H1 (cell line): Measurements from ENCODE around the gene KLHL7. TPM values are rescaled to one million over a fixed set of nuclear protein-coding genes. Genes with fewer than 3 reads are reported as not detected.

Source experiments
- CTCF ChIA-PET: fragments of 300-600 bp; sonication (Branson Sonifier 250); formaldehyde crosslinking; loops from one replicate; lab custom pipeline; 2021; ENCODE audit not compliant: partially characterized antibody; lab: Charles Lee
- POLR2A ChIA-PET: fragments of 300-600 bp; sonication (Branson Sonifier 250); formaldehyde crosslinking; loops from one replicate; lab custom pipeline; 2021; ENCODE audit warnings: inconsistent platforms; ENCODE audit not compliant: partially characterized antibody; lab: Charles Lee
- DNase-seq, 2 experiments: peaks; one replicate each; pipeline versions ENCODE4 v3.0.0 to v3.0.0-alpha.2; 2010 to 2022; ENCODE audit warnings: low spot score in 2 of 2, low read depth in 1 of 2, mixed read lengths in 1 of 2
- FAIRE-seq: peaks from 2 replicates; lab custom pipeline; 2011; peaks lifted over from hg19 to GRCh38; lab: Jason Lieb, UNC
- H2AFZ ChIP-seq: 2 replicates; pipeline ENCODE4 v1.8.1; 2012; ENCODE audit warnings: low read length, inconsistent platforms
- H2AK5ac ChIP-seq: 2 replicates; pipeline ENCODE4 v1.6.1; 2013; ENCODE audit warnings: low read depth, low read length
- H2BK120ac ChIP-seq: replicated peaks from 2 replicates; pipeline ENCODE3; 2013; ENCODE audit warnings: low read depth, low read length, inconsistent platforms
- H2BK12ac ChIP-seq: 2 replicates; pipeline ENCODE4 v1.6.1; 2013; ENCODE audit warnings: low read depth, low read length
- H2BK15ac ChIP-seq: 2 replicates; pipeline ENCODE4 v1.6.1; 2013; ENCODE audit warnings: low read length
- H2BK20ac ChIP-seq: 2 replicates; pipeline ENCODE4 v1.6.1; 2013; ENCODE audit warnings: low read length
- H2BK5ac ChIP-seq: 2 replicates; pipeline ENCODE4 v1.6.1; 2013; ENCODE audit warnings: low read depth, low read length
- H3K14ac ChIP-seq: 2 replicates; pipeline ENCODE4 v1.6.1; 2013; ENCODE audit warnings: inconsistent platforms; ENCODE audit not compliant: insufficient read length
- H3K18ac ChIP-seq: 2 replicates; pipeline ENCODE4 v1.6.1; 2013; ENCODE audit warnings: low read length; ENCODE audit errors: extremely low read depth
- H3K23ac ChIP-seq: 2 replicates; pipeline ENCODE4 v1.6.1; 2013; ENCODE audit warnings: inconsistent platforms; ENCODE audit not compliant: insufficient read length
- H3K23me2 ChIP-seq: 2 replicates; pipeline ENCODE4 v1.6.1; 2013; ENCODE audit warnings: low read depth, low read length
- H3K27ac ChIP-seq: 2 replicates; pipeline ENCODE4 v1.6.1; 2011; ENCODE audit warnings: low read depth, low read length, inconsistent platforms
- H3K27me3 ChIP-seq, 4 experiments: replicated peaks in 1 of 4; 1 replicate in 1 of 4; 2 replicates in 3 of 4; pipeline versions ENCODE4 v1.6.1 to v1.8.1; 2011 to 2013; ENCODE audit warnings: low read length in 3 of 4, mild to moderate bottlenecking in 3 of 4, inconsistent platforms in 2 of 4, mixed read lengths in 2 of 4, moderate library complexity in 1 of 4; ENCODE audit not compliant: control insufficient read depth in 3 of 4, insufficient read depth in 3 of 4; ENCODE audit errors: extremely low read depth in 1 of 4
- H3K36me3 ChIP-seq, 4 experiments: 2 replicates each; pipeline versions ENCODE4 v1.6.1 to v1.8.1; 2011 to 2013; ENCODE audit warnings: mild to moderate bottlenecking in 4 of 4, low read length in 3 of 4, moderate library complexity in 2 of 4, control low read depth in 1 of 4, inconsistent platforms in 1 of 4; ENCODE audit not compliant: insufficient read depth in 4 of 4, control insufficient read depth in 2 of 4
- H3K4ac ChIP-seq: replicated peaks from 2 replicates; pipeline ENCODE3; 2013; ENCODE audit warnings: low read length, low read depth, mixed read lengths, inconsistent platforms; ENCODE audit not compliant: insufficient read length
- H3K4me1 ChIP-seq, 4 experiments: replicated peaks in 1 of 4; 1 replicate in 1 of 4; 2 replicates in 3 of 4; pipeline versions ENCODE4 v1.6.1 to v1.8.1; 2011 to 2013; ENCODE audit warnings: low read length in 3 of 4, inconsistent platforms in 2 of 4, mixed read lengths in 1 of 4; ENCODE audit not compliant: insufficient read depth in 4 of 4, control insufficient read depth in 3 of 4
- H3K4me2 ChIP-seq, 2 experiments: 2 replicates each; pipeline versions ENCODE4 v1.6.1 to v1.8.1; 2011 to 2013; ENCODE audit warnings: low read depth in 2 of 2, low read length in 2 of 2, control low read depth in 1 of 2, inconsistent platforms in 1 of 2, mild to moderate bottlenecking in 1 of 2; ENCODE audit not compliant: insufficient read depth in 1 of 2
- H3K4me3 ChIP-seq, 4 experiments: fragments of 200-600, 300-600 bp in 1 of 4; sonication (generic), shearing (Covaris generic), sonication (Bioruptor Twin) in 1 of 4; 2 replicates each; pipeline versions ENCODE4 v1.5.1 to v1.8.1; 2011 to 2016; ENCODE audit warnings: low read length in 4 of 4, low read depth in 3 of 4, control low read depth in 2 of 4, inconsistent platforms in 2 of 4, mild to moderate bottlenecking in 2 of 4, mixed read lengths in 1 of 4, moderate library complexity in 1 of 4; ENCODE audit not compliant: insufficient read depth in 2 of 4; ENCODE audit errors: extremely low read depth in 1 of 4
- H3K56ac ChIP-seq: replicated peaks from 2 replicates; pipeline ENCODE3; 2013; ENCODE audit warnings: low read depth, mild to moderate bottlenecking, mixed read lengths, low read length, inconsistent platforms; ENCODE audit not compliant: insufficient read length
- H3K79me1 ChIP-seq: 2 replicates; pipeline ENCODE4 v1.6.1; 2013; ENCODE audit warnings: low read depth, low read length, control low read depth
- H3K79me2 ChIP-seq, 2 experiments: 2 replicates each; pipeline versions ENCODE4 v1.6.1 to v1.8.1; 2012 to 2013; ENCODE audit warnings: low read length in 2 of 2, mild to moderate bottlenecking in 2 of 2, inconsistent platforms in 1 of 2; ENCODE audit not compliant: insufficient read depth in 2 of 2, control insufficient read depth in 1 of 2
- H3K9ac ChIP-seq, 4 experiments: replicated peaks in 1 of 4; 1 replicate in 1 of 4; 2 replicates in 3 of 4; pipeline versions ENCODE4 v1.6.1 to v1.8.1; 2011 to 2013; ENCODE audit warnings: low read depth in 3 of 4, low read length in 3 of 4, control low read depth in 2 of 4, mild to moderate bottlenecking in 2 of 4, moderate library complexity in 2 of 4, inconsistent platforms in 1 of 4; ENCODE audit errors: extremely low read depth in 1 of 4
- H3K9me3 ChIP-seq, 2 experiments: 2 replicates each; pipeline versions ENCODE4 v1.6.1 to v1.8.1; 2012 to 2013; ENCODE audit warnings: mild to moderate bottlenecking in 2 of 2, moderate library complexity in 2 of 2, control low read depth in 1 of 2, inconsistent platforms in 1 of 2, low read depth in 1 of 2, low read length in 1 of 2, mixed read lengths in 1 of 2; ENCODE audit not compliant: insufficient read depth in 2 of 2
- H4K20me1 ChIP-seq, 2 experiments: replicated peaks in 1 of 2; 2 replicates each; pipeline versions ENCODE3 to v1.8.1; 2011 to 2013; ENCODE audit warnings: inconsistent platforms in 2 of 2, low read length in 2 of 2, mild to moderate bottlenecking in 1 of 2; ENCODE audit not compliant: insufficient read depth in 2 of 2, control insufficient read depth in 1 of 2
- H4K5ac ChIP-seq: 2 replicates; pipeline ENCODE4 v1.6.1; 2013; ENCODE audit warnings: low read length, low read depth, mixed read lengths, inconsistent platforms; ENCODE audit not compliant: insufficient read length
- H4K8ac ChIP-seq: 2 replicates; pipeline ENCODE4 v1.8.0; 2013; ENCODE audit warnings: mild to moderate bottlenecking, moderate library complexity, low read length, inconsistent platforms; ENCODE audit not compliant: insufficient read depth; ENCODE audit errors: extremely low read depth
- H4K91ac ChIP-seq: replicated peaks from 2 replicates; pipeline ENCODE3; 2013; ENCODE audit warnings: low read length, mixed read lengths, inconsistent platforms; ENCODE audit not compliant: insufficient read length
- CTBP2 ChIP-seq: IDR thresholded peaks from 2 replicates; pipeline ENCODE4 v1.7.0; 2011; ENCODE audit warnings: borderline replicate concordance, mild to moderate bottlenecking, moderate library complexity, mixed read lengths, low read length; ENCODE audit not compliant: insufficient read depth, insufficient read length
- E2F6 ChIP-seq: IDR thresholded peaks from 2 replicates; pipeline ENCODE4 v1.6.1; 2012; ENCODE audit warnings: inconsistent platforms
- EGR1 ChIP-seq: IDR thresholded peaks from 2 replicates; pipeline ENCODE4 v1.6.1; 2011; ENCODE audit warnings: low read depth, low read length, borderline replicate concordance
- KDM4A ChIP-seq: IDR thresholded peaks from one replicate; pipeline ENCODE4 v1.7.1; 2012; ENCODE audit warnings: low read depth, mild to moderate bottlenecking, moderate library complexity, low read length, inconsistent platforms; ENCODE audit not compliant: severe bottlenecking
- PHF8 ChIP-seq: fragments of 200-600 bp; sonication (generic); conservative IDR thresholded peaks from 2 replicates; pipeline ENCODE4 v1.7.1; 2012; ENCODE audit warnings: low read depth, mild to moderate bottlenecking, inconsistent platforms, low read length, moderate library complexity
- POLR2A ChIP-seq, 2 experiments: IDR thresholded peaks; 1 replicate in 1 of 2; 2 replicates in 1 of 2; pipeline ENCODE4 v1.6.1; 2011; ENCODE audit warnings: low read depth in 2 of 2, low read length in 2 of 2, mild to moderate bottlenecking in 2 of 2; ENCODE audit errors: control extremely low read depth in 1 of 2
- POU5F1 ChIP-seq: IDR thresholded peaks from 2 replicates; pipeline ENCODE4 v1.6.1; 2011; ENCODE audit warnings: low read depth, mild to moderate bottlenecking, low read length, moderate library complexity
- SIX5 ChIP-seq: IDR thresholded peaks from 2 replicates; pipeline ENCODE4 v1.6.1; 2011; ENCODE audit warnings: mild to moderate bottlenecking, low read depth, low read length
- SP4 ChIP-seq: IDR thresholded peaks from 2 replicates; pipeline ENCODE4 v1.6.1; 2012; ENCODE audit warnings: low read length, inconsistent platforms
- WGBS, 2 experiments: shearing (Covaris generic) in 1 of 2; methylation state at CpG; one replicate each; pipeline versions ENCODE4 v1.1.6 to v1.1.7; 2013 to 2015; ENCODE audit warnings: low lambda C conversion rate in 2 of 2, mixed read lengths in 2 of 2, inconsistent platforms in 1 of 2, low coverage in 1 of 2, missing lambda C conversion rate in 1 of 2; ENCODE audit not compliant: insufficient replicate concordance in 2 of 2, insufficient coverage in 1 of 2, insufficient read length in 1 of 2; ENCODE audit errors: extremely low coverage in 1 of 2, missing lambda C conversion rate in 1 of 2; 5-methylcytosine and 5-hydroxymethylcytosine counted together
- polyA plus RNA-seq, 7 experiments: library from polyadenylated mRNA; depleted of rRNA in 3 of 7; stranded (reverse) in 5 of 7; unstranded in 2 of 7; fragments of >200 nt in 5 of 7; fragments of 200-250 nt in 2 of 7; gene quantifications; 1 replicate in 5 of 7; 2 replicates in 1 of 7; 4 replicates in 1 of 7; pipeline versions ENCODE4 v1.2.1 to v1.2.3, GENCODE V29; 2011 to 2013; ENCODE audit warnings: missing spikeins in 2 of 7, mixed read lengths in 2 of 7
- total RNA-seq: library from RNA; stranded (reverse); fragmentation: NEBNext Ultra II Directional; extraction: Animal tissue kit (Norgen Biotek cat#: 25700); gene quantifications from 2 replicates; pipeline ENCODE4 v1.2.1, GENCODE V29; 2021

KLHL7 gene
- total and polyA plus RNA-seq, 2 of the 8 experiments (the other 6 are each of a cell fraction or from before 2014, with no cell fraction given) = 65.3 to 115 TPM

- Histone ChIP-seq H2BK5ac (no peak overlapping the region), H2AFZ (no peak overlapping the region), H2BK120ac (no peak overlapping the region), H2BK20ac (no peak overlapping the region), H4K91ac (no peak overlapping the region), H3K36me3 (peaks cover 0 to 3% (median 0%) of the 10 kb centered on the region in 4 experiments; a peak in 4 of 8 replicates), H4K5ac (no peak overlapping the region), H3K79me2 (no peaks in the 10 kb centered on the region), H3K4ac (no peak overlapping the region), H3K4me1 (no peaks in the 10 kb centered on the region), H3K27ac (no peak overlapping the region), H3K23me2 (no peaks in the 10 kb centered on the region), H3K18ac (no peak overlapping the region), H3K14ac (no peak overlapping the region), H3K27me3 (no peaks in the 10 kb centered on the region; a peak in 2 of 7 replicates), H2BK15ac (no peak overlapping the region), H2BK12ac (no peak overlapping the region), H3K9me3 (no peaks in the 10 kb centered on the region), H3K9ac (no peak overlapping the region; a peak in 1 of 7 replicates), H3K56ac (no peak overlapping the region), H3K79me1 (no peaks in the 10 kb centered on the region), H2AK5ac (no peak overlapping the region), H3K23ac (no peak overlapping the region), H4K20me1 (no peaks in the 10 kb centered on the region), H3K4me2 (no peak overlapping the region; a peak in 1 of 4 replicates), H4K8ac (peak overlapping the region; percentile 51; the same call in 1 of the 2 replicates), H3K4me3 (peak overlapping the region in 1 of 4 experiments; percentile 23; a peak in 1 of 8 replicates)
- 90% methylated on average over 73 of the region's 76 CpGs; no CpG with 5 or more reads in 1 of the 2 experiments for WGBS, 2 experiments
- DNase-seq (no peak), FAIRE-seq (no peak)
- no peak for TF ChIP-seq KDM4A
- TF ChIP-seq PHF8 = no peak
- TF ChIP-seq E2F6 = no peak
- TF ChIP-seq POU5F1 = no peak
- TF ChIP-seq CTBP2 = no peak
- TF ChIP-seq POLR2A (IDR thresholded peaks at IDR 0.05; ENCODE audit: control extremely low read depth in 1 of 2, low read depth in 2 of 2, low read length in 2 of 2) = no peak
- TF ChIP-seq SIX5 = no peak
- no peak for TF ChIP-seq EGR1
- no peak for TF ChIP-seq SP4
- POLR2A ChIA-PET = interaction anchor here (0.8 to 1.7 kb wide), 3 partner anchors 8 to 106 kb away, joined by 3 to 5 read pairs (median 5); partner anchors contain the start of gene KLHL7
- CTCF ChIA-PET = interaction anchor here (0.6 to 1.5 kb wide), 2 partner anchors 12 to 107 kb away, joined by 3 to 4 read pairs; no protein-coding TSS in a partner anchor
Observed at GRCh38 chr7:23205909-23206767, 100.6 kb downstream of the KLHL7 start.
